ENCODE measurements around the gene MRPL33. TPM values are rescaled to one million over a fixed set of nuclear protein-coding genes. Genes with fewer than 3 reads are reported as not detected.
"Not testable (repeated sequence)": the region's sequence is repeated elsewhere in the genome, so short reads cannot be mapped to it uniquely, and the experiment has no call there.

Gene MRPL33
- total and polyA plus RNA-seq, 4 donors, result 31.2 to 130 (median 41.0) TPM

GRCh38 chr2:27747827-27748352, 23.6 kb upstream of the MRPL33 start:
- Histone ChIP-seq H3K36me3 (ENCODE audit: control insufficient read depth in 4 of 4, insufficient read depth in 3 of 4, low read depth in 1 of 4, low read length in 3 of 4) (no peaks in the 10 kb centered on the region), H3K27ac (ENCODE audit: low read depth in 1 of 2, low read length in 2 of 2) (no peak overlapping the region), H3K9me3 (ENCODE audit: control insufficient read depth in 4 of 4, low read length in 3 of 4) (peaks cover 0 to 10% (median 0%) of the 10 kb centered on the region in 4 donors), H3K27me3 (ENCODE audit: control insufficient read depth in 4 of 4, insufficient read depth in 4 of 4, low read length in 3 of 4) (no peaks in the 10 kb centered on the region), H3K9ac (ENCODE audit: low read depth in 1 of 2, low read length in 2 of 2) (no peak overlapping the region), H3K4me1 (ENCODE audit: control insufficient read depth in 4 of 4, insufficient read depth in 4 of 4, low read length in 3 of 4) (peaks cover 2 to 16% (median 12%) of the 10 kb centered on the region in 4 donors), H3K4me3 (ENCODE audit: low read depth in 1 of 3, low read length in 3 of 3) (no peak overlapping the region)
- WGBS, result 87% methylated on average over 6 of the region's 6 CpGs
- TF ChIP-seq HNF4G (IDR thresholded peaks at IDR 0.05), result no peak
- no peak for TF ChIP-seq HNF4A (conservative IDR thresholded peaks at IDR 0.05)
- no peak for TF ChIP-seq REST (IDR thresholded peaks at IDR 0.05)
- TF ChIP-seq ZBTB33 (IDR thresholded peaks at IDR 0.05), result no peak
- no peak for DNase-seq (ENCODE audit: low spot score)

GRCh38 chr2:27748803-27749554, 22.5 kb upstream of the MRPL33 start:
- DNase-seq (ENCODE audit: low spot score); H3K4me3 ChIP-seq (ENCODE audit: low read depth in 1 of 3, low read length in 3 of 3); H3K27me3 ChIP-seq (ENCODE audit: control insufficient read depth in 4 of 4, insufficient read depth in 4 of 4, low read length in 3 of 4); H3K9ac ChIP-seq (ENCODE audit: low read depth in 1 of 2, low read length in 2 of 2); H3K36me3 ChIP-seq (ENCODE audit: control insufficient read depth in 4 of 4, insufficient read depth in 3 of 4, low read depth in 1 of 4, low read length in 3 of 4); H3K27ac ChIP-seq (ENCODE audit: low read depth in 1 of 2, low read length in 2 of 2): not testable (repeated sequence)
- 88% methylated on average over 2 of the region's 2 CpGs for WGBS
- peaks cover 2 to 25% (median 20%) of the 10 kb centered on the region in 4 donors for H3K4me1 ChIP-seq (ENCODE audit: control insufficient read depth in 4 of 4, insufficient read depth in 4 of 4, low read length in 3 of 4)
- H3K9me3 ChIP-seq (ENCODE audit: control insufficient read depth in 4 of 4, low read length in 3 of 4), result peaks cover 0 to 10% (median 0%) of the 10 kb centered on the region in 4 donors

- Histone ChIP-seq H3K9me3 (ENCODE audit: control insufficient read depth in 4 of 4, low read length in 3 of 4) (peaks cover 0 to 10% (median 0%) of the 10 kb centered on the region in 4 donors), H3K4me1 (ENCODE audit: control insufficient read depth in 4 of 4, insufficient read depth in 4 of 4, low read length in 3 of 4) (peaks cover 7 to 35% (median 30%) of the 10 kb centered on the region in 4 donors), H3K4me3 (ENCODE audit: low read depth in 1 of 3, low read length in 3 of 3) (no peak overlapping the region), H3K27ac (ENCODE audit: low read depth in 1 of 2, low read length in 2 of 2) (no peak overlapping the region), H3K27me3 (ENCODE audit: control insufficient read depth in 4 of 4, insufficient read depth in 4 of 4, low read length in 3 of 4) (no peaks in the 10 kb centered on the region), H3K36me3 (ENCODE audit: control insufficient read depth in 4 of 4, insufficient read depth in 3 of 4, low read depth in 1 of 4, low read length in 3 of 4) (no peaks in the 10 kb centered on the region), H3K9ac (ENCODE audit: low read depth in 1 of 2, low read length in 2 of 2) (no peak overlapping the region)
- 85% methylated on average over 6 of the region's 6 CpGs for WGBS
- no peak for TF ChIP-seq MAX (IDR thresholded peaks at IDR 0.05)
- no peak for TF ChIP-seq FOXA2 (IDR thresholded peaks at IDR 0.05)
- TF ChIP-seq RXRA (IDR thresholded peaks at IDR 0.05), result no peak
- TF ChIP-seq GABPA (IDR thresholded peaks at IDR 0.05 in 1 of 2, conservative IDR thresholded peaks at IDR 0.05 in 1 of 2), result no peak
- TF ChIP-seq HNF4G (IDR thresholded peaks at IDR 0.05), result no peak
- no peak for TF ChIP-seq JUND (IDR thresholded peaks at IDR 0.05)
- TF ChIP-seq YY1 (IDR thresholded peaks at IDR 0.05), result no peak
- no peak for TF ChIP-seq FOXA1 (IDR thresholded peaks at IDR 0.05)
- TF ChIP-seq ZBTB33 (IDR thresholded peaks at IDR 0.05), result no peak
- TF ChIP-seq TAF1 (conservative IDR thresholded peaks at IDR 0.05), result no peak
- TF ChIP-seq EGR1 (IDR thresholded peaks at IDR 0.05; ENCODE audit: low read depth in 2 of 2), result no peak
- no peak for DNase-seq (ENCODE audit: low spot score)
Observed at GRCh38 chr2:27751377-27751776, 20.1 kb upstream of the MRPL33 start.
